RWPE1 (cell line): ENCODE results near the gene PKNOX2.

ENCODE experiments used
- CTCF ChIA-PET: fragments of 350-600 bp; sonication (Branson Sonifier 250); formaldehyde crosslinking; extraction: SDS; loops from one replicate; lab custom pipeline; 2021; lab: Yijun Ruan, JAX
- POLR2A ChIA-PET: fragments of 400-600 bp; formaldehyde crosslinking; extraction: SDS; loops from one replicate; lab custom pipeline; 2020; ENCODE audit warnings: antibody characterized with exemption; ENCODE audit not compliant: low non-redundant PET; lab: Yijun Ruan, JAX
- DNase-seq: peaks from one replicate; pipeline ENCODE4 v3.0.0; 2012; ENCODE audit warnings: low spot score
- H3K27ac ChIP-seq: fragments of 450-650 bp; 2 replicates; pipeline ENCODE4 v1.5.1; 2017
- TF ChIP-seq, protein P1 (sequence below): fragments of 450-650 bp; conservative IDR thresholded peaks from 2 replicates; pipeline ENCODE4 v1.5.1; 2017; ENCODE audit warnings: low read depth, mild to moderate bottlenecking

PKNOX2 gene

GRCh38 chr11:125245299-125245698 is 80.7 kb downstream of the PKNOX2 start:
- CTCF ChIA-PET: no interaction called here
- TF ChIP-seq, protein P1, sequence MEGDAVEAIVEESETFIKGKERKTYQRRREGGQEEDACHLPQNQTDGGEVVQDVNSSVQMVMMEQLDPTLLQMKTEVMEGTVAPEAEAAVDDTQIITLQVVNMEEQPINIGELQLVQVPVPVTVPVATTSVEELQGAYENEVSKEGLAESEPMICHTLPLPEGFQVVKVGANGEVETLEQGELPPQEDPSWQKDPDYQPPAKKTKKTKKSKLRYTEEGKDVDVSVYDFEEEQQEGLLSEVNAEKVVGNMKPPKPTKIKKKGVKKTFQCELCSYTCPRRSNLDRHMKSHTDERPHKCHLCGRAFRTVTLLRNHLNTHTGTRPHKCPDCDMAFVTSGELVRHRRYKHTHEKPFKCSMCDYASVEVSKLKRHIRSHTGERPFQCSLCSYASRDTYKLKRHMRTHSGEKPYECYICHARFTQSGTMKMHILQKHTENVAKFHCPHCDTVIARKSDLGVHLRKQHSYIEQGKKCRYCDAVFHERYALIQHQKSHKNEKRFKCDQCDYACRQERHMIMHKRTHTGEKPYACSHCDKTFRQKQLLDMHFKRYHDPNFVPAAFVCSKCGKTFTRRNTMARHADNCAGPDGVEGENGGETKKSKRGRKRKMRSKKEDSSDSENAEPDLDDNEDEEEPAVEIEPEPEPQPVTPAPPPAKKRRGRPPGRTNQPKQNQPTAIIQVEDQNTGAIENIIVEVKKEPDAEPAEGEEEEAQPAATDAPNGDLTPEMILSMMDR: no peak
- POLR2A ChIA-PET: no interaction called here

DNA sequence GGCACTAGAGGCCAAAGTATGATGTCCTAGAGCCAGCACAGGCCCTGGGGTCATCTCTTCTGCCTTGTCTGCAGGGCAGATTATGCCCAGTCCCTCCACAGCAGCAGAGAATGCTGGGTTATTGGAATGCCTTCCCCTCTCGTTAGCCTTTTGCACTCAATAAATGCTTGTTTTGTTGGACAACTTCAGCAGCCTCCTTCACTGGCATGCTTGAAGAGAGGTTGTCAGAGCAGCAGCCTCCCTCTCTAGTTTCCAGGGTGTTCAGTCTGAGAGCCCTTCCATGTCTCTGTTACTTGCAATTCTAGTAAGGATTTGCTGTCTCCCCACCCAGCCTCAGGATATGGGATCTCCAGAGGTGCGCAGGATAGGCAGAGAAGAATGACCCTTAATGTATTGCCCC is 82.9 kb downstream of the PKNOX2 start:
- ChIA-PET CTCF (no interaction called here), POLR2A (no interaction called here)
- TF ChIP-seq, protein P1: no peak
- H3K27ac ChIP-seq: no peak overlapping the region
- no peak for DNase-seq

More at GRCh38 chr11:125245299-125245698, 80.7 kb downstream of the PKNOX2 start:
- DNase-seq: no peak
- no peak overlapping the region for H3K27ac ChIP-seq

DNA sequence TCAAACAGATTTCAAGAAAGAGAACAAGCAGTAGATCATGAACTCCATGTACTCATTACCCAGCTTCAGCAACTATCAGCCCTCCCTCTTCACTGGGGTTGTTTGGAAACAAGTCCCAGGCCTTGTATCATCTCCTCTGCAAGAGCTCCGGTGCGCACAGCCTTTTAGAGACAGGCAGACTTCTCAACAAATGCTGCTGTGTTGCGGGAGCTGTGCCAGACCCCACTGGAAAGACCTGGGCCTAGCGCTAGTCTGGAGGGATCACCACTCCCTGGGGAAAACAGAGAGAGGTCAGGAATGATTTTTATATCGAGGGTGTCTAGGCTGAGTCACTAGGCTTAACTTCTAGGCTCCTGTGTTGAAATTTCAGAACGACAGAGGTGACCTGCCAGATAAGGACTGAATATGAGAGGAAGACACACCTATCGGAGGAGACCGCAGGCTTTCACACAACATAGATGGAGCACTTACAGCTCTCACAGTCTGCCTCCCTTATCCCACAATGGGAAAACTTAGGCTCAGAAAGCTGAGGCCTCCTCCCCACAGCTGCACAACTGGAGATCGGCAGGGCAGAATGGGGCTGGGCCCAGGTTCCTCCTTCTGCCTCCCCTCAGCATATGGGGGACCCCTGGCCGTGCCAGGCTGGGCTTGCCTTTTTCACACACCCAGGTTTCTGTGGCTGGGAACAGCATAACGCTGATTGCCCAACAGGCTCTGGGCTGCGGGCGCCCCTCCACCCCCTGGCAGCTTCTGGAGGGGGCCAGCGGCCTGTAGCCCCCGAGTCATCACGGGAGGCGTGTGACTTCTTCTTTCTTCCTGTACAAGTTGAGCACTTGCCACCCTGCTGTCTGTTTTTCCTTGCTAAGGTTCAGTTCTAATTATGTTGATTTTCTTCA is 86.0 kb downstream of the PKNOX2 start:
- CTCF ChIA-PET: interaction anchor here (0.6 kb wide), 1 partner anchor 15 kb away, joined by 3 read pairs; no protein-coding TSS in a partner anchor
- POLR2A ChIA-PET: no interaction called here
- DNase-seq: no peak
- TF ChIP-seq, protein P1: no peak
- no peak overlapping the region for H3K27ac ChIP-seq

DNA sequence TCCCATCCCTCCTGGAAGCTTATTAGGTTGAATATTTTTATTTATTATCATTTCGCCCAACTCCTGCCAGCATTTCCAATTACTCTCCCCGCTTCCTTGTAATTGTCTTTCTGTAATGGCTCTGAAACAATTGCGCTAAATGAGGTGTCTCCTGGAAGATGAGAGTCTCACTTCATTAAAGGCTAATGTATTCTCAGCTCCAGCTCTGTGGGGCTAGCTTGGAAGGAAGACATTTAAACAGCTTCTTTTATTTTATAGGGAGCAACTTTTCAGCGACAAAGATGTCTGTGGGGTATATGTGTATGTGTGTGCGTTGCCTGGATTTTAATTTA is 86.6 kb downstream of the PKNOX2 start:
- TF ChIP-seq, protein P1: no peak
- H3K27ac ChIP-seq: no peak overlapping the region
- ChIA-PET POLR2A (no interaction called here), CTCF (interaction anchor here (0.6 to 0.8 kb wide), 3 partner anchors 14 to 95 kb away, joined by 3 to 4 read pairs (median 3); no protein-coding TSS in a partner anchor)
- DNase-seq: no peak

DNA sequence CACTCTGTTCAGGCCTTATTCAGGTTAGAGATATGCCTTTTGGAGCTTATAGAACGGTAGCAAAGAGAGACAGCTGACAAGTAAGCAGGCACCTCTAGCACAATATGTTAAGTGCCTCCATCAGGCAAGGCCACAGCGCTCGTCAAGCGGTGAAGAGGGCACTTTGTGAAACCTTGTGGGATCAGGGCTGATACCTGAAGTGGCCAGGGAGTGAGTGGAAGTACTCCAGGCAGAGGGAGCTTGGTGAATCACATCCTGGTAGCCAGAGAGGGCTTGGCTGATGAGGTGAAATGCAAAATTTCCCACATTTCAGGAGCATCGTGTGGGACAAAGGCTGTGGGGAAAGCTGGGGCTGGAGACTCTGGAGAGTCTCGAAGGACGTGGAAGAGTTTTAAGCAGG is 87.4 kb downstream of the PKNOX2 start:
- ChIA-PET CTCF (interaction anchor here (0.7 to 0.8 kb wide), 2 partner anchors 11 to 94 kb away, joined by 3 to 4 read pairs; no protein-coding TSS in a partner anchor), POLR2A (no interaction called here)
- TF ChIP-seq, protein P1: no peak
- no peak overlapping the region for H3K27ac ChIP-seq
- DNase-seq: no peak

DNA sequence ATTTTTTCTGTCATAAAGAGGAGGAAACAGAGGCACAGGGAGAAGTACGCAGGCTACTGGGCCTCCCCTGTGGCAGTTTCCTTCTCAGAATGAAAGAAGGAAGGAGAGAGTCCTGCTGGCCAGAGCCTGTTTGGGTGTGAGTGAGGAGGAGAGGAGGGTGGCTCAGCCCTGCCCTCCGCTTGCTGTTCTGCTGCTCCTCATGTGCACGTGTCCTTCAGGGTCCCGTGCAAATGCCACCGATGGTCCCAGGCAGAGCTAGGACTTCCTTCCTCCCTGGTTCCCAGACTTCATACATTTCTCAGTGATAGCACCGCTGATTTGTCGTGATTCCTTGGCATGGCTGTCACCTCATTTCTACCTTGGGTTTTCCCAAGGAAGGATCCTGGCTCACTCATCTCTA is 88.7 kb downstream of the PKNOX2 start:
- POLR2A ChIA-PET: no interaction called here
- no peak for DNase-seq
- H3K27ac ChIP-seq: no peak overlapping the region
- CTCF ChIA-PET: no interaction called here
- TF ChIP-seq, protein P1: no peak
